ENCODE measurements around the gene NEIL1. TPM values are rescaled to one million over a fixed set of nuclear protein-coding genes. Genes with fewer than 3 reads are reported as not detected.

The NEIL1 gene
- total and polyA plus RNA-seq, 2 donors (not counting 1 experiment from before 2014, with no cell fraction given), result 103 to 251 TPM

DNA sequence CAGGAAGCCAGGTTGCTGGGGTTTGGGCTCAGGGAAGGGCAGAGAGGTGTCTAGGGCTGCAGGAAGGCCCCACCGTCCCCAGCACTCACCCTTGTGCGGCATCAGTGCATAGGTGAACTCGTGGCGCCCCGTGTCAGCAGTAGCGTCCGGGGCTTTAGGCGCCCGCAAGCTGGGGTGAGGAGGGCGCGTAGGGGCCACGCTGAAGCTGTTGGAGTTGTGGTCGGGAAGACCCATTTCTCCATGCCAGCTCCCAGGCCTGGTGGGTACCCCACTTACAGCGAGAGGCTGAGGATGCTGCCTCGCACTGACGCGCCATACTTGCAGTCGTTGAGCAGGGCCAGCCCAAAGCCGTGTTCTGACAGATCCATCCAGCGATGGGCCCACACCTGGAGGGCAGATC is 9.7 kb downstream of the NEIL1 start:
- no peak for TF ChIP-seq EZH2 (IDR thresholded peaks at IDR 0.05; ENCODE audit: borderline replicate concordance, insufficient read depth, low read depth, low read length, poor library complexity, severe bottlenecking)
- TF ChIP-seq, protein P1, sequence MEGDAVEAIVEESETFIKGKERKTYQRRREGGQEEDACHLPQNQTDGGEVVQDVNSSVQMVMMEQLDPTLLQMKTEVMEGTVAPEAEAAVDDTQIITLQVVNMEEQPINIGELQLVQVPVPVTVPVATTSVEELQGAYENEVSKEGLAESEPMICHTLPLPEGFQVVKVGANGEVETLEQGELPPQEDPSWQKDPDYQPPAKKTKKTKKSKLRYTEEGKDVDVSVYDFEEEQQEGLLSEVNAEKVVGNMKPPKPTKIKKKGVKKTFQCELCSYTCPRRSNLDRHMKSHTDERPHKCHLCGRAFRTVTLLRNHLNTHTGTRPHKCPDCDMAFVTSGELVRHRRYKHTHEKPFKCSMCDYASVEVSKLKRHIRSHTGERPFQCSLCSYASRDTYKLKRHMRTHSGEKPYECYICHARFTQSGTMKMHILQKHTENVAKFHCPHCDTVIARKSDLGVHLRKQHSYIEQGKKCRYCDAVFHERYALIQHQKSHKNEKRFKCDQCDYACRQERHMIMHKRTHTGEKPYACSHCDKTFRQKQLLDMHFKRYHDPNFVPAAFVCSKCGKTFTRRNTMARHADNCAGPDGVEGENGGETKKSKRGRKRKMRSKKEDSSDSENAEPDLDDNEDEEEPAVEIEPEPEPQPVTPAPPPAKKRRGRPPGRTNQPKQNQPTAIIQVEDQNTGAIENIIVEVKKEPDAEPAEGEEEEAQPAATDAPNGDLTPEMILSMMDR (IDR thresholded peaks at IDR 0.05), result no peak

GRCh38 chr15:75357976-75358673 is 11.3 kb downstream of the NEIL1 start:
- no peak overlapping the region for H3K27ac Mint-ChIP-seq
- Histone ChIP-seq H3K4me1 (ENCODE audit: control insufficient read depth in 2 of 2, insufficient read depth in 2 of 2, low read length in 2 of 2) (no peaks in the 10 kb centered on the region), H3K4me2 (replicated peaks; ENCODE audit: low read depth, low read length, poor library complexity, severe bottlenecking) (no peak overlapping the region), H3K9me3 (ENCODE audit: control extremely low read depth in 1 of 3, control insufficient read depth in 2 of 3, insufficient read depth in 1 of 3, low read length in 2 of 3) (peaks cover 0 to 5% (median 0%) of the 10 kb centered on the region in 3 donors), H3K4me3 (ENCODE audit: control extremely low read depth in 1 of 5, extremely low read depth in 1 of 5, insufficient read depth in 1 of 5, low read depth in 2 of 5, low read length in 4 of 5) (no peak overlapping the region), H3K27ac (ENCODE audit: low read length in 2 of 2) (no peak overlapping the region), H4K20me1 (ENCODE audit: control insufficient read depth, insufficient read depth, low read length, poor library complexity, severe bottlenecking) (no peaks in the 10 kb centered on the region), H3K79me2 (ENCODE audit: control insufficient read depth, insufficient read depth, low read length) (no peaks in the 10 kb centered on the region), H3K27me3 (replicated peaks in 1 of 4; ENCODE audit: control extremely low read depth in 1 of 4, control insufficient read depth in 3 of 4, insufficient read depth in 4 of 4, low read length in 3 of 4) (no peaks in the 10 kb centered on the region), H3K36me3 (replicated peaks in 1 of 2; ENCODE audit: control extremely low read depth in 1 of 2, control insufficient read depth in 1 of 2, extremely low read depth in 1 of 2, insufficient read depth in 2 of 2, low read length in 1 of 2) (peaks cover 0 to 42% of the 10 kb centered on the region in 2 experiments), H3K9ac (ENCODE audit: low read length) (no peak overlapping the region), H2AFZ (ENCODE audit: insufficient read depth, low read depth, low read length, poor library complexity, severe bottlenecking) (no peak overlapping the region)
- no peak for DNase-seq
- H3K4me3 Mint-ChIP-seq, result no peak overlapping the region
- ATAC-seq (ENCODE audit: low read depth), result no peak
- H3K27me3 Mint-ChIP-seq, result no peaks in the 10 kb centered on the region
- no peaks in the 10 kb centered on the region for H3K9me3 Mint-ChIP-seq (ENCODE audit: insufficient read depth)
- POLR2A ChIA-PET, result no interaction called here
- CTCF ChIA-PET, result interaction anchor here (1.1 kb wide), 1 partner anchor 151 kb away, joined by 3 read pairs; no protein-coding TSS in a partner anchor
- WGBS (ENCODE audit: insufficient coverage), result 92% methylated on average over 17 of the region's 17 CpGs
- no peaks in the 10 kb centered on the region for H3K4me1 Mint-ChIP-seq
- intact Hi-C loops (cut with micrococcal nuclease), result no loop called here
- no peak for TF ChIP-seq EZH2 (IDR thresholded peaks at IDR 0.05; ENCODE audit: borderline replicate concordance, insufficient read depth, low read depth, low read length, poor library complexity, severe bottlenecking)
- TF ChIP-seq, protein P1 (IDR thresholded peaks at IDR 0.05), result no peak

More for the DNA sequence above, 9.7 kb downstream of the NEIL1 start:
- H3K27me3 ChIP-seq (replicated peaks in 1 of 4; ENCODE audit: control extremely low read depth in 1 of 4, control insufficient read depth in 3 of 4, insufficient read depth in 4 of 4, low read length in 3 of 4), result no peaks in the 10 kb centered on the region
- Mint-ChIP-seq H3K4me1 (no peaks in the 10 kb centered on the region), H3K4me3 (no peak overlapping the region), H3K27me3 (no peaks in the 10 kb centered on the region), H3K27ac (no peak overlapping the region), H3K9me3 (ENCODE audit: insufficient read depth) (no peaks in the 10 kb centered on the region)
- H3K9me3 ChIP-seq (ENCODE audit: control extremely low read depth in 1 of 3, control insufficient read depth in 2 of 3, insufficient read depth in 1 of 3, low read length in 2 of 3), result peaks cover 0 to 15% (median 0%) of the 10 kb centered on the region in 3 donors
- H2AFZ ChIP-seq (ENCODE audit: insufficient read depth, low read depth, low read length, poor library complexity, severe bottlenecking), result no peak overlapping the region
- H3K36me3 ChIP-seq (replicated peaks in 1 of 2; ENCODE audit: control extremely low read depth in 1 of 2, control insufficient read depth in 1 of 2, extremely low read depth in 1 of 2, insufficient read depth in 2 of 2, low read length in 1 of 2), result peaks cover 0 to 35% of the 10 kb centered on the region in 2 experiments
- 99% methylated on average over 20 of the region's 20 CpGs for WGBS (ENCODE audit: insufficient coverage)
- ATAC-seq (ENCODE audit: low read depth) (no peak), DNase-seq (peak; percentile 54)
- no peak overlapping the region for H3K27ac ChIP-seq (ENCODE audit: low read length in 2 of 2)
- POLR2A ChIA-PET, result no interaction called here
- H4K20me1 ChIP-seq (ENCODE audit: control insufficient read depth, insufficient read depth, low read length, poor library complexity, severe bottlenecking), result no peaks in the 10 kb centered on the region
- no peak overlapping the region for H3K4me3 ChIP-seq (ENCODE audit: control extremely low read depth in 1 of 5, extremely low read depth in 1 of 5, insufficient read depth in 1 of 5, low read depth in 2 of 5, low read length in 4 of 5)
- H3K4me2 ChIP-seq (replicated peaks; ENCODE audit: low read depth, low read length, poor library complexity, severe bottlenecking), result no peak overlapping the region
- CTCF ChIA-PET, result interaction anchor here (0.6 to 1.2 kb wide), 2 partner anchors 12 to 329 kb away, joined by 3 to 4 read pairs; partner anchors contain the start of gene MAN2C1
- no peaks in the 10 kb centered on the region for H3K79me2 ChIP-seq (ENCODE audit: control insufficient read depth, insufficient read depth, low read length)
- intact Hi-C loops (cut with micrococcal nuclease), result no loop called here
- no peaks in the 10 kb centered on the region for H3K4me1 ChIP-seq (ENCODE audit: control insufficient read depth in 2 of 2, insufficient read depth in 2 of 2, low read length in 2 of 2)
- H3K9ac ChIP-seq (ENCODE audit: low read length), result no peak overlapping the region
